MM.1S (cell line): Measurements from ENCODE around the gene B4GALT3.

Experiments
- DNase-seq: peaks from one replicate; pipeline ENCODE4 v3.0.0-alpha.2; 2015
- H2AFZ ChIP-seq: fragments of 300-600 bp; sonication (generic); 2 replicates; pipeline ENCODE4 v1.6.0; 2016; ENCODE audit warnings: antibody characterized with exemption, low read length
- H3F3A ChIP-seq: fragments of 300-600 bp; sonication (generic); 2 replicates; pipeline ENCODE4 v1.6.1; 2016; ENCODE audit warnings: mild to moderate bottlenecking, antibody characterized with exemption, low read length, moderate library complexity, mixed read lengths; ENCODE audit not compliant: insufficient read depth
- H3K27ac ChIP-seq: fragments of 300-600 bp; sonication (generic); 2 replicates; pipeline ENCODE4 v1.5.1; 2016; ENCODE audit warnings: mild to moderate bottlenecking, low read length
- H3K27me3 ChIP-seq: fragments of 300-600 bp; sonication (generic); replicated peaks from 2 replicates; pipeline ENCODE4 v1.6.0; 2016; ENCODE audit warnings: low read length; ENCODE audit not compliant: insufficient read depth
- H3K36me3 ChIP-seq: fragments of 300-600 bp; sonication (generic); replicated peaks from 2 replicates; pipeline ENCODE4 v1.6.1; 2016; ENCODE audit warnings: mild to moderate bottlenecking, low read length, mixed read lengths; ENCODE audit not compliant: insufficient read depth
- H3K4me1 ChIP-seq: fragments of 300-600 bp; sonication (generic); 2 replicates; pipeline ENCODE4 v1.6.1; 2016; ENCODE audit warnings: low read length, mixed read lengths
- H3K4me2 ChIP-seq: fragments of 300-600 bp; sonication (generic); 2 replicates; pipeline ENCODE4 v1.6.0; 2016; ENCODE audit warnings: low read depth, low read length
- H3K4me3 ChIP-seq: fragments of 300-600 bp; sonication (generic); 2 replicates; pipeline ENCODE4 v1.5.1; 2016; ENCODE audit warnings: low read length, mixed read lengths
- H3K79me2 ChIP-seq: fragments of 300-600 bp; sonication (generic); 2 replicates; pipeline ENCODE4 v1.6.1; 2016; ENCODE audit warnings: mixed run types, low read length, mixed read lengths
- H3K9ac ChIP-seq: fragments of 300-600 bp; sonication (generic); 2 replicates; pipeline ENCODE4 v1.6.1; 2016; ENCODE audit warnings: low read length, mixed read lengths
- H3K9me2 ChIP-seq: fragments of 300-600 bp; sonication (generic); replicated peaks from 2 replicates; pipeline ENCODE4 v1.6.1; 2016; ENCODE audit warnings: mild to moderate bottlenecking, low read length, mixed read lengths; ENCODE audit not compliant: insufficient read depth
- H3K9me3 ChIP-seq: fragments of 300-600 bp; sonication (generic); replicated peaks from 2 replicates; pipeline ENCODE4 v1.6.1; 2016; ENCODE audit warnings: mild to moderate bottlenecking, low read length, mixed read lengths; ENCODE audit not compliant: insufficient read depth
- H4K20me1 ChIP-seq: fragments of 300-600 bp; sonication (generic); 2 replicates; pipeline ENCODE4 v1.6.1; 2016; ENCODE audit warnings: mild to moderate bottlenecking, low read length, moderate library complexity, mixed read lengths; ENCODE audit not compliant: insufficient read depth
- EZH2 ChIP-seq: fragments of 300-600 bp; sonication (generic); optimal IDR thresholded peaks from 2 replicates; pipeline ENCODE3; 2017; ENCODE audit warnings: low read depth, mild to moderate bottlenecking, antibody characterized with exemption, low read length, mixed read lengths
- EZH2phosphoT487 ChIP-seq: fragments of 300-600 bp; sonication (generic); IDR thresholded peaks from 2 replicates; pipeline ENCODE4 v1.6.1; 2018; ENCODE audit warnings: antibody characterized with exemption, low read length
- TF ChIP-seq, protein P1 (sequence below): fragments of 300-600 bp; sonication (generic); IDR thresholded peaks from 2 replicates; pipeline ENCODE4 v1.5.1; 2016; ENCODE audit warnings: antibody characterized with exemption, low read length, mixed read lengths

The B4GALT3 gene

DNA sequence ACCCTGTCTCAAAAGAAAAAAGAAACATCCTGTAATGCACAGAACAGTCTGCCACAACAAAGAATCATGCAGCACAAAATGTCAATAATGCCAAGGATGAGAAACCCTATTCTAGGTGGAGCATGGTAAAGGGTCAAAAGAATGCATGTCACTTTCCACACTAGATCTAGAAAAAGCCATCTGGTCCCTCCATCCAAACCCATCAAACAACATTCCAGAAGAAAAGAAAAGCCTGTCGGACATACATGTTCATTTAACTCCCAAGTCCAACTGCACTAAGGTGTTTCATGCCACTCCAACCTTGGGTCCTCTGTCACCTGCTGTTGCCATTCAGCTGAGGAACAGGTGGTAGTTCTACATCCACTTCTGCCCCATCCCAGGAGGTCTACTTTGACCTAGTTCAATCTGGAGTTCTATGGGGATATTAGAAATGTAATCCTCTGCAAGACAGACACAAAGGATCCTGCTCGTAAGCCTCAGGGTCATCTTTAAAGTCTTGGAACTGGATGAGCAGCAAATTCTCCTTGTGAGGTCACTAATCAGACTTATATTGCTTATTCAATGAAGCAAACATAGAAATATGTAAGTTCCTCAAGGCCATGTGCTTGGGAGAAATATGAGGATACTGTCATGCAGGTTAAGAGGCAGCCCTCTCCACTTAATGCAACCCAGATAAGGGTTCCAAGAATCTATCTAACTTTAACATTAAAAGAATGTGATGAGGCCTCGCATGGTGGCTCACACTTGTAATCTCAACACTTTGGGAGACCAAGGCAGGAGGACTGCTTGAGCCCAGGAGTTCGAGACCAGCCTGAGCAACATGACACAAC is 48.5 kb downstream of the B4GALT3 start:
- Histone ChIP-seq H3K4me2 (no peak overlapping the region), H3K79me2 (peaks cover 85% of the 10 kb centered on the region), H2AFZ (no peak overlapping the region), H3K9me2 (no peaks in the 10 kb centered on the region), H3K4me3 (no peak overlapping the region), H3K36me3 (no peaks in the 10 kb centered on the region), H3K4me1 (peaks cover 9% of the 10 kb centered on the region; the same call in 1 of the 2 replicates), H3K27ac (no peak overlapping the region), H3K27me3 (no peaks in the 10 kb centered on the region), H3K9ac (no peak overlapping the region), H3F3A (peaks cover 27% of the 10 kb centered on the region), H3K9me3 (no peaks in the 10 kb centered on the region), H4K20me1 (no peaks in the 10 kb centered on the region)
- DNase-seq, result no peak
- no peak for TF ChIP-seq EZH2
- TF ChIP-seq EZH2phosphoT487, result no peak
- TF ChIP-seq, protein P1, sequence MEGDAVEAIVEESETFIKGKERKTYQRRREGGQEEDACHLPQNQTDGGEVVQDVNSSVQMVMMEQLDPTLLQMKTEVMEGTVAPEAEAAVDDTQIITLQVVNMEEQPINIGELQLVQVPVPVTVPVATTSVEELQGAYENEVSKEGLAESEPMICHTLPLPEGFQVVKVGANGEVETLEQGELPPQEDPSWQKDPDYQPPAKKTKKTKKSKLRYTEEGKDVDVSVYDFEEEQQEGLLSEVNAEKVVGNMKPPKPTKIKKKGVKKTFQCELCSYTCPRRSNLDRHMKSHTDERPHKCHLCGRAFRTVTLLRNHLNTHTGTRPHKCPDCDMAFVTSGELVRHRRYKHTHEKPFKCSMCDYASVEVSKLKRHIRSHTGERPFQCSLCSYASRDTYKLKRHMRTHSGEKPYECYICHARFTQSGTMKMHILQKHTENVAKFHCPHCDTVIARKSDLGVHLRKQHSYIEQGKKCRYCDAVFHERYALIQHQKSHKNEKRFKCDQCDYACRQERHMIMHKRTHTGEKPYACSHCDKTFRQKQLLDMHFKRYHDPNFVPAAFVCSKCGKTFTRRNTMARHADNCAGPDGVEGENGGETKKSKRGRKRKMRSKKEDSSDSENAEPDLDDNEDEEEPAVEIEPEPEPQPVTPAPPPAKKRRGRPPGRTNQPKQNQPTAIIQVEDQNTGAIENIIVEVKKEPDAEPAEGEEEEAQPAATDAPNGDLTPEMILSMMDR, result no peak

DNA sequence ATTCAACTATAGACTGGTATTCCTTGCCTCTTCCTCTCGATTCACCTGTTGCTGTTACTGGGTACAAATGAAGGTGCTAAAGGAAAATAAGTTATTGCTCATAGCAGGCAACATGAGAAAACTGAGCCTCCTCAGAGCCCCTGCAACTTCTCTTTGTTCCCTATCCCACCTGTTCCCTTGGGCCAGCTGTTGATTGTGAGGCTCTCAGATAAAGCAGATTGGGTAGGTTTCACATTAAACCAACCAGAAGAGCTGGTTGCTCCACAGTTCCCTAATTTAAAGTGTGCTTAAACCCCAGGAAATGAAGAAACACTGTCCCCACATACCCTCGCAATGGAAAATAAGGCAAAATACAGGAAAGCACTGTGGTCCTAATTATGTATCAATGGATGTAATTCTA is 49.7 kb downstream of the B4GALT3 start:
- peaks cover 19% of the 10 kb centered on the region for H3F3A ChIP-seq
- no peak overlapping the region for H3K27ac ChIP-seq
- peaks cover 9% of the 10 kb centered on the region; the same call in 1 of the 2 replicates for H3K4me1 ChIP-seq
- DNase-seq, result no peak
- no peak overlapping the region for H3K4me3 ChIP-seq
- H3K9me3 ChIP-seq, result no peaks in the 10 kb centered on the region
- no peaks in the 10 kb centered on the region for H4K20me1 ChIP-seq
- TF ChIP-seq EZH2, result no peak
- TF ChIP-seq, protein P1, result no peak
- no peak for TF ChIP-seq EZH2phosphoT487
- H3K79me2 ChIP-seq, result peaks cover 74% of the 10 kb centered on the region
- H3K9me2 ChIP-seq, result no peaks in the 10 kb centered on the region
- no peaks in the 10 kb centered on the region for H3K36me3 ChIP-seq
- no peak overlapping the region for H2AFZ ChIP-seq
- H3K27me3 ChIP-seq, result no peaks in the 10 kb centered on the region
- H3K9ac ChIP-seq, result no peak overlapping the region
- H3K4me2 ChIP-seq, result no peak overlapping the region

DNA sequence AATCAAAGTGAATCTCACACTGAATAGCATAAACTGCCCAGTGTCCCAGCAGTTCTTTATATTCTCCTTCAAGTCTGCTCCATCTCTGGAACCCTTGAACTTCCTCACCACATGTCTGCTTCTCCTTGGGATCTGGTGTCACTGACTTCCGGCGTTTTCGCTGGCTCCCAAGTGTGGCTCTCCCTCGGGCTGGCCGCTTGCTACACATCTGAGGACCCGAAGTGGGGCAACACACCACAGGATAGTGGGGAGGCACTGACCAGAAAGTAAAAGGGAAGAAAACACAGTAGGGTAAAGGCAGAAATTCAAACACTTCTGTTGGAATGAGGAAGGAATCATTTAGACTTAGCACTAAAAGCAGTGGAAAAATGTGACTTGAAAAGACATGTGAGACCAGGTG is 54.3 kb downstream of the B4GALT3 start:
- Histone ChIP-seq H3K27ac (no peak overlapping the region), H3K79me2 (peaks cover 54% of the 10 kb centered on the region), H3K9ac (no peak overlapping the region), H3K27me3 (no peaks in the 10 kb centered on the region), H3K4me2 (no peak overlapping the region), H3K4me3 (no peak overlapping the region), H3K9me3 (no peaks in the 10 kb centered on the region), H2AFZ (no peak overlapping the region), H3K9me2 (no peaks in the 10 kb centered on the region), H3K4me1 (peaks cover 18% of the 10 kb centered on the region), H3K36me3 (0 out of 2 replicates have a peak, but pooled peaks cover 5% of the 10 kb centered on the region), H4K20me1 (no peaks in the 10 kb centered on the region), H3F3A (0 out of 2 replicates have a peak, but pooled peaks cover 9% of the 10 kb centered on the region)
- TF ChIP-seq, protein P1, result no peak
- TF ChIP-seq EZH2 (no peak), EZH2phosphoT487 (no peak)
- no peak for DNase-seq
